ENCODE results near the gene NR3C2.

GRCh38 chr4:148065075-148065474 is 377.1 kb downstream of the NR3C2 start:
- TF ChIP-seq CTCF (IDR thresholded peaks at IDR 0.05), result no peak
- TF ChIP-seq POLR2A (IDR thresholded peaks at IDR 0.05), result no peak
- peak in 1 of 3 donors; percentile 34 for TF ChIP-seq POLR2AphosphoS5 (IDR thresholded peaks at IDR 0.05)
- no peak for TF ChIP-seq EP300 (IDR thresholded peaks at IDR 0.05)

Data from stomach (tissue), 4 donors.